K562 (cell line): ENCODE results near the gene NYAP2. TPM values are rescaled to one million over a fixed set of nuclear protein-coding genes. Genes with fewer than 3 reads are reported as not detected.

Experiments used
- ATAC-seq: fragments of 200-7000 bp; cut with Tn5 transposase; 3 replicates; pipeline ENCODE4 v1.9.1; 2020; ENCODE audit warnings: moderate library complexity
- BruUV-seq: library from RNA; stranded (reverse); fragments of 400-500 nt; replicated peaks from 2 replicates; lab custom pipeline; 2021; lab: Mats Ljungman, UMichigan
- CTCF ChIA-PET: fragments of 300-600 bp; formaldehyde crosslinking; extraction: SDS; loops from one replicate; lab custom pipeline; 2021; ENCODE audit warnings: low intra/inter-chr PET ratio; lab: Yijun Ruan, JAX
- POLR2A ChIA-PET: fragments of 300-600, 350-650 bp; sonication (Branson Sonifier 250); formaldehyde crosslinking; extraction: SDS; loops from one replicate; lab custom pipeline; 2021; ENCODE audit warnings: antibody characterized with exemption, inconsistent platforms; lab: Yijun Ruan, JAX
- DNase-seq, 4 experiments: peaks; one replicate each; pipeline versions ENCODE4 v3.0.0 to v3.0.0-alpha.2; 2011 to 2018; ENCODE audit warnings: low spot score in 3 of 4, mixed read lengths in 3 of 4; ENCODE audit errors: extremely low read depth in 1 of 4
- FAIRE-seq: peaks from 2 replicates; lab custom pipeline; 2011; peaks lifted over from hg19 to GRCh38; lab: Jason Lieb, UNC
- H2AFZ ChIP-seq: 2 replicates; pipeline ENCODE4 v1.6.0; 2011; ENCODE audit warnings: low read depth, low read length, control low read depth, inconsistent platforms
- H3K27ac ChIP-seq: fragments of 200-600 bp; 3 replicates; pipeline ENCODE4 v1.8.0; 2011; ENCODE audit warnings: low read depth, mild to moderate bottlenecking, control low read depth, inconsistent platforms, low read length, moderate library complexity, mixed read lengths; ENCODE audit errors: extremely low read depth
- H3K27me3 ChIP-seq, 2 experiments: fragments of 300-600 bp in 1 of 2; 2 replicates in 1 of 2; 3 replicates in 1 of 2; pipeline versions ENCODE4 v1.6.0 to v1.8.0; 2011; ENCODE audit warnings: inconsistent platforms in 2 of 2, low read length in 2 of 2, mild to moderate bottlenecking in 1 of 2, mixed read lengths in 1 of 2, moderate library complexity in 1 of 2; ENCODE audit not compliant: control insufficient read depth in 2 of 2, insufficient read depth in 2 of 2
- H3K36me3 ChIP-seq: fragments of 300-600 bp; 3 replicates; pipeline ENCODE4 v1.8.0; 2011; ENCODE audit warnings: mild to moderate bottlenecking, low read length, inconsistent platforms; ENCODE audit not compliant: control insufficient read depth, insufficient read depth
- H3K4me1 ChIP-seq, 2 experiments: fragments of 200-600 bp in 1 of 2; replicated peaks in 1 of 2; 2 replicates in 1 of 2; 3 replicates in 1 of 2; pipeline versions ENCODE4 v1.5.1 to v1.8.0; 2011; ENCODE audit warnings: inconsistent platforms in 2 of 2, low read length in 2 of 2, mild to moderate bottlenecking in 1 of 2, mixed read lengths in 1 of 2, moderate library complexity in 1 of 2; ENCODE audit not compliant: control insufficient read depth in 2 of 2, insufficient read depth in 2 of 2
- H3K4me2 ChIP-seq: 2 replicates; pipeline ENCODE4 v1.6.1; 2011; ENCODE audit warnings: low read length, control low read depth, inconsistent platforms, mixed read lengths; ENCODE audit not compliant: insufficient read depth
- H3K4me3 ChIP-seq: fragments of 200-600 bp; sonication (generic), shearing (Covaris generic); 2 replicates; pipeline ENCODE4 v1.5.1; 2016; ENCODE audit warnings: control low read depth, inconsistent platforms
- H3K79me2 ChIP-seq: fragments of 200-600 bp; 3 replicates; pipeline ENCODE4 v1.8.0; 2011; ENCODE audit warnings: low read length, inconsistent platforms; ENCODE audit not compliant: control insufficient read depth, insufficient read depth
- H3K9ac ChIP-seq, 2 experiments: 2 replicates each; pipeline versions ENCODE4 v1.6.0 to v1.6.1; 2011; ENCODE audit warnings: low read depth in 2 of 2, low read length in 2 of 2, control low read depth in 1 of 2, inconsistent platforms in 1 of 2, mild to moderate bottlenecking in 1 of 2, mixed read lengths in 1 of 2; ENCODE audit not compliant: insufficient read depth in 1 of 2
- H3K9me1 ChIP-seq: one replicate; pipeline ENCODE4 v1.6.0; 2011; ENCODE audit warnings: inconsistent platforms, mild to moderate bottlenecking, low read length, moderate library complexity; ENCODE audit not compliant: control insufficient read depth, insufficient read depth
- H3K9me3 ChIP-seq: replicated peaks from 2 replicates; pipeline ENCODE4 v1.5.1; 2011; ENCODE audit warnings: low read depth, low read length, inconsistent platforms; ENCODE audit not compliant: control insufficient read depth, insufficient read depth
- H4K20me1 ChIP-seq: replicated peaks from 2 replicates; pipeline ENCODE4 v1.6.1; 2011; ENCODE audit warnings: low read length, inconsistent platforms, mixed read lengths; ENCODE audit not compliant: control insufficient read depth, insufficient read depth
- CHAMP1 ChIP-seq: fragments of 450-650 bp; IDR thresholded peaks from 2 replicates; pipeline ENCODE4 v1.6.1; 2016; ENCODE audit warnings: mild to moderate bottlenecking
- ZFX ChIP-seq: sonication (generic); formaldehyde crosslinking; IDR thresholded peaks from 2 replicates; pipeline ENCODE4 v1.8.0; 2022; ENCODE audit warnings: mild to moderate bottlenecking, missing genetic modification reagents, moderate library complexity
- ZNF316 ChIP-seq: fragments of 450-650 bp; IDR thresholded peaks from 2 replicates; pipeline ENCODE4 v1.6.1; 2016
- WGBS: fragments of 100-300 bp; shearing (Covaris generic); methylation state at CpG from one replicate; pipeline ENCODE4 v1.1.6; 2016; ENCODE audit warnings: low coverage, mixed read lengths; ENCODE audit not compliant: insufficient coverage; ENCODE audit errors: missing lambda C conversion rate; 5-methylcytosine and 5-hydroxymethylcytosine counted together
- in situ Hi-C: fragments of 300-500 bp; cut with MboI; formaldehyde crosslinking; loops from 4 replicates; pipeline ENCODE4 v1.15.0; 2018; ENCODE audit warnings: inconsistent platforms, mixed read lengths
- intact Hi-C: fragments of 100-400 bp; cut with micrococcal nuclease; formaldehyde crosslinking; loops from 2 replicates; pipeline ENCODE4 v1.14.2; 2022
- polyA plus RNA-seq, 8 experiments: library from polyadenylated mRNA; depleted of rRNA in 4 of 8; stranded (reverse) in 5 of 8; unstranded in 3 of 8; fragments of >200 nt; fragmentation: Nextera tagmentation in 2 of 8; fragmentation: Illumina TruSeq in 1 of 8; extraction: Ambion mirVana in 2 of 8; extraction: Trizol in 1 of 8; gene quantifications; 2 replicates each; pipeline versions ENCODE4 v1.2.1 to v1.2.3, GENCODE V29; 2011 to 2014; ENCODE audit warnings: inconsistent platforms in 1 of 8, missing spikeins in 1 of 8
- total RNA-seq, 7 experiments: library from RNA; depleted of rRNA in 6 of 7; stranded (reverse); fragments of >200 nt in 6 of 7; fragmentation: Illumina TruSeq in 2 of 7; extraction: Trizol in 2 of 7; gene quantifications; 2 replicates each; pipeline versions ENCODE4 v1.2.1 to v1.2.3, GENCODE V29; 2011 to 2021; ENCODE audit warnings: low replicate concordance in 1 of 7

NYAP2 gene
- total and polyA plus RNA-seq, 9 of the 15 experiments (the other 6 are each of a cell fraction or from before 2014, with no cell fraction given): 0.03 to 0.04 (median 0.04) TPM; not detected in 3

GRCh38 chr2:225463449-225463848 lies 63.9 kb downstream of the NYAP2 start:
- H3K27ac ChIP-seq: no peak overlapping the region; the same call in 2 of the 3 replicates
- no peak overlapping the region for H2AFZ ChIP-seq
- POLR2A ChIA-PET: no interaction called here
- H3K27me3 ChIP-seq: no peaks in the 10 kb centered on the region
- FAIRE-seq (no peak), DNase-seq (no peak), ATAC-seq (no peak; the same call in 2 of the 3 replicates)
- H3K4me2 ChIP-seq: no peak overlapping the region
- intact Hi-C loops: no loop called here
- no peak overlapping the region for H3K4me3 ChIP-seq
- no peaks in the 10 kb centered on the region for H4K20me1 ChIP-seq
- H3K4me1 ChIP-seq: no peaks in the 10 kb centered on the region; a peak in 1 of 5 replicates
- in situ Hi-C loops: no loop called here
- WGBS: 0% methylated on average over 1 of the region's 1 CpG
- H3K9me1 ChIP-seq: no peaks in the 10 kb centered on the region
- CTCF ChIA-PET: no interaction called here
- H3K36me3 ChIP-seq: no peaks in the 10 kb centered on the region
- H3K9me3 ChIP-seq: no peaks in the 10 kb centered on the region
- no peak for TF ChIP-seq CHAMP1
- peak; percentile 10; the same call in 1 of the 2 replicates for TF ChIP-seq ZNF316
- TF ChIP-seq ZFX: no peak
- TF ChIP-seq, all 486 proteins: peak for 1
- no peak overlapping the region for H3K9ac ChIP-seq
- no peaks in the 10 kb centered on the region for H3K79me2 ChIP-seq
- BruUV-seq: no TSS peak
